Mammary epithelial cell (primary cell): ENCODE results near the gene PFN2.
"Not testable (repeated sequence)": the region's sequence is repeated elsewhere in the genome, so short reads cannot be mapped to it uniquely, and the experiment has no call there.

ENCODE experiments used
- CTCF ChIP-seq, 2 donors: IDR thresholded peaks in 1 of 2; conservative IDR thresholded peaks in 1 of 2; 2 replicates each; pipeline ENCODE4 v1.5.1; 2011 to 2012; ENCODE audit warnings: inconsistent platforms in 2 of 2, low read length in 2 of 2, mild to moderate bottlenecking in 2 of 2, control low read depth in 1 of 2, low read depth in 1 of 2; ENCODE audit not compliant: insufficient read depth in 1 of 2; ENCODE audit errors: extremely low read depth in 1 of 2
- EZH2 ChIP-seq: IDR thresholded peaks from 2 replicates; pipeline ENCODE4 v1.6.1; 2012; ENCODE audit warnings: low read length, inconsistent platforms, borderline replicate concordance

- not testable (repeated sequence) for TF ChIP-seq CTCF (conservative IDR thresholded peaks at IDR 0.05 in 1 of 2, IDR thresholded peaks at IDR 0.05 in 1 of 2; ENCODE audit: extremely low read depth in 1 of 2, insufficient read depth in 1 of 2, low read depth in 1 of 2, low read length in 2 of 2); EZH2
These were observed 26.7 kb downstream of the PFN2 start for GRCh38 chr3:149943966-149944365.
